Measurements from ENCODE around the gene IGFALS.

DNA sequence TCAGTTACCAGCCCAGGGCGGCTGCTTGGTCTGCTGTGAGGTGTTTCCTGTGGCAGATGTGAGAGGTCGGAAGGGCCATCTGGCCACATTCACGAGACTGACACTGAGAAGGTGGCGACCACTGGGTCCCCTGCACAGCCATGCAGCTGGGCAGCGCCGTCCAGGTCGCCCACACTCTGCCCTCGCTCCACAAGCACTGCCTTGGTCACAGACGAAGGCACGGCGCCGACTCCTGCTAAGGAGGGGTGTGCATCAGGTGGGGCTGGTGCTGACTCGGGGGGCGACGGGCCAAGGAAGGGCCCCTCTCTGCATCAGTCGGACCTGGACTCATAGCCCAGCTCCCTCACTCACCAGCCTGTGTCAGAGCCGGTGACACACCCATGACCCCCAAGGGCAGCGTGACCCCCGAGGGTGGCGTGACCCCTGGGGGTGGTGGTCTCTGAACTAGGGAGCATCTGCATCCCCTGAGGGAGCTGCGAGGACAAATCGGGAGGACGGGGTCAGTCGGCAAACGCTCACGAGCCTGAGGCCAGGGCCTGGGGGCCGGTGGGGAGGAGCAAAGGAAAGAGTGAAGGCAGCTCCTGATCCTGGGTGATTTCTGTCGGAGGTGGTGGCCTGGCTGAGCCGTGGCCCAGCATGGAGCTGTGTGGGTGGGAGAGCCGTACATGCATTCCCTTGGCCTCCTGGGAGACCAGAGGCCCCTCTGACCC, 52.6 kb downstream of the IGFALS start:
- no peak for TF ChIP-seq POLR2A (IDR thresholded peaks at IDR 0.05)
- TF ChIP-seq, protein P1, sequence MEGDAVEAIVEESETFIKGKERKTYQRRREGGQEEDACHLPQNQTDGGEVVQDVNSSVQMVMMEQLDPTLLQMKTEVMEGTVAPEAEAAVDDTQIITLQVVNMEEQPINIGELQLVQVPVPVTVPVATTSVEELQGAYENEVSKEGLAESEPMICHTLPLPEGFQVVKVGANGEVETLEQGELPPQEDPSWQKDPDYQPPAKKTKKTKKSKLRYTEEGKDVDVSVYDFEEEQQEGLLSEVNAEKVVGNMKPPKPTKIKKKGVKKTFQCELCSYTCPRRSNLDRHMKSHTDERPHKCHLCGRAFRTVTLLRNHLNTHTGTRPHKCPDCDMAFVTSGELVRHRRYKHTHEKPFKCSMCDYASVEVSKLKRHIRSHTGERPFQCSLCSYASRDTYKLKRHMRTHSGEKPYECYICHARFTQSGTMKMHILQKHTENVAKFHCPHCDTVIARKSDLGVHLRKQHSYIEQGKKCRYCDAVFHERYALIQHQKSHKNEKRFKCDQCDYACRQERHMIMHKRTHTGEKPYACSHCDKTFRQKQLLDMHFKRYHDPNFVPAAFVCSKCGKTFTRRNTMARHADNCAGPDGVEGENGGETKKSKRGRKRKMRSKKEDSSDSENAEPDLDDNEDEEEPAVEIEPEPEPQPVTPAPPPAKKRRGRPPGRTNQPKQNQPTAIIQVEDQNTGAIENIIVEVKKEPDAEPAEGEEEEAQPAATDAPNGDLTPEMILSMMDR (IDR thresholded peaks at IDR 0.05) = no peak

All from breast epithelium (tissue), 3 donors.